ENCODE measurements around the gene ARRB2. TPM values are rescaled to one million over a fixed set of nuclear protein-coding genes. Genes with fewer than 3 reads are reported as not detected.

The ARRB2 gene
- total RNA-seq, 1 experiment from 2014 or later = 75.3 TPM

DNA sequence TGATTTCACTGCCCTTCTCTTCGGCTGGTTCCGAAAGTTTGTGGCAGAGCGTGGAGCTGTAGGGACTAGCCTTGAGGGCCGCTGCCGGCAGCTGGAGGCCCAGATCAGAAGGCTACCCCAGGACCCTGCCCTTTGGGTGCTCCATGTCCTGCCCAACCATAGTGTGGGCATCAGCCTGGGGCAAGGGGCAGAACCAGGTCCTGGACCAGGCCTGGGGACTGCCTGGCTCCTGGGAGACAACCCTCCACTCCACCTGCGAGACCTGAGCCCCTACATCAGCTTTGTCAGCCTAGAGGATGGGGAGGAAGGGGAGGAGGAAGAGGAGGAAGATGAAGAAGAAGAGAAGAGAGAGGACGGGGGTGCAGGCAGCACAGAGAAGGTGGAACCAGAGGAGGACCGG is 30.2 kb downstream of the ARRB2 start:
- Histone ChIP-seq H4K20me1 (ENCODE audit: control insufficient read depth, insufficient read depth, insufficient read length) (no peaks in the 10 kb centered on the region), H3K4me2 (ENCODE audit: insufficient read depth, insufficient read length, low read length) (no peak overlapping the region), H3K9ac (ENCODE audit: extremely low read depth, insufficient read length, low read length) (no peak overlapping the region), H3K79me1 (ENCODE audit: insufficient read depth, low read depth, low read length, poor library complexity, severe bottlenecking) (no peaks in the 10 kb centered on the region), H3K4ac (ENCODE audit: low read depth, low read length) (no peak overlapping the region), H3T11ph (ENCODE audit: low read length) (no peak overlapping the region), H3K4me1 (ENCODE audit: insufficient read depth, low read length) (no peaks in the 10 kb centered on the region), H3K14ac (ENCODE audit: insufficient read depth, low read length) (no peak overlapping the region), H3K27me3 (ENCODE audit: insufficient read depth, low read length) (peaks cover 35% of the 10 kb centered on the region), H3K27ac (ENCODE audit: insufficient read length, low read depth, low read length) (no peak overlapping the region), H3K56ac (ENCODE audit: insufficient read length, low read depth, low read length) (no peak overlapping the region), H3K79me2 (ENCODE audit: insufficient read depth, low read length) (no peaks in the 10 kb centered on the region), H3K23me2 (ENCODE audit: insufficient read length, low read depth, low read length, poor library complexity, severe bottlenecking) (peaks cover 11% of the 10 kb centered on the region), H2BK120ac (ENCODE audit: low read depth, low read length, poor library complexity, severe bottlenecking) (no peak overlapping the region), H2AK5ac (ENCODE audit: insufficient read length, low read length) (no peak overlapping the region), H2BK15ac (ENCODE audit: low read depth, low read length) (no peak overlapping the region), H3K9me3 (ENCODE audit: control insufficient read depth, low read depth, low read length) (no peaks in the 10 kb centered on the region), H2BK12ac (ENCODE audit: insufficient read length, low read depth, low read length) (no peak overlapping the region), H4K8ac (replicated peaks; ENCODE audit: insufficient read length, low read depth, low read length) (no peak overlapping the region), H2BK5ac (ENCODE audit: insufficient read length, low read length) (no peak overlapping the region), H3K23ac (ENCODE audit: insufficient read length, low read depth, low read length) (no peak overlapping the region), H3K18ac (ENCODE audit: insufficient read length, low read depth, low read length) (no peak overlapping the region), H4K5ac (ENCODE audit: insufficient read length, low read depth, low read length) (no peak overlapping the region), H4K91ac (ENCODE audit: insufficient read length, low read depth, low read length) (no peak overlapping the region), H2BK20ac (ENCODE audit: low read depth, low read length, poor library complexity, severe bottlenecking) (no peak overlapping the region), H2AFZ (ENCODE audit: low read length) (no peak overlapping the region)
- no peaks in the 10 kb centered on the region for H3K9me3 Mint-ChIP-seq
- TF ChIP-seq, protein P1, sequence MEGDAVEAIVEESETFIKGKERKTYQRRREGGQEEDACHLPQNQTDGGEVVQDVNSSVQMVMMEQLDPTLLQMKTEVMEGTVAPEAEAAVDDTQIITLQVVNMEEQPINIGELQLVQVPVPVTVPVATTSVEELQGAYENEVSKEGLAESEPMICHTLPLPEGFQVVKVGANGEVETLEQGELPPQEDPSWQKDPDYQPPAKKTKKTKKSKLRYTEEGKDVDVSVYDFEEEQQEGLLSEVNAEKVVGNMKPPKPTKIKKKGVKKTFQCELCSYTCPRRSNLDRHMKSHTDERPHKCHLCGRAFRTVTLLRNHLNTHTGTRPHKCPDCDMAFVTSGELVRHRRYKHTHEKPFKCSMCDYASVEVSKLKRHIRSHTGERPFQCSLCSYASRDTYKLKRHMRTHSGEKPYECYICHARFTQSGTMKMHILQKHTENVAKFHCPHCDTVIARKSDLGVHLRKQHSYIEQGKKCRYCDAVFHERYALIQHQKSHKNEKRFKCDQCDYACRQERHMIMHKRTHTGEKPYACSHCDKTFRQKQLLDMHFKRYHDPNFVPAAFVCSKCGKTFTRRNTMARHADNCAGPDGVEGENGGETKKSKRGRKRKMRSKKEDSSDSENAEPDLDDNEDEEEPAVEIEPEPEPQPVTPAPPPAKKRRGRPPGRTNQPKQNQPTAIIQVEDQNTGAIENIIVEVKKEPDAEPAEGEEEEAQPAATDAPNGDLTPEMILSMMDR (conservative IDR thresholded peaks at IDR 0.05) = no peak
- peaks cover 94% of the 10 kb centered on the region for H3K27me3 Mint-ChIP-seq (ENCODE audit: low read depth)
- H3K4me1 Mint-ChIP-seq = peaks cover 19 to 23% of the 10 kb centered on the region in 2 experiments
- H3K4me3 Mint-ChIP-seq = peak overlapping the region; percentile 61 to 78
- H3K36me3 Mint-ChIP-seq (ENCODE audit: insufficient read depth in 1 of 3, low read depth in 3 of 3) = peaks cover 0 to 3% (median 0%) of the 10 kb centered on the region in 3 experiments; a peak in 1 of 7 replicates
- no CpG with 5 or more reads among the region's 8 CpGs for WGBS (ENCODE audit: extremely low coverage, insufficient read length, low lambda C conversion rate)
- H3K27ac Mint-ChIP-seq = no peak overlapping the region
- DNase-seq = no peak
